Measurements from ENCODE around the gene PKP3. TPM values are rescaled to one million over a fixed set of nuclear protein-coding genes. Genes with fewer than 3 reads are reported as not detected.

Gene PKP3
- polyA plus RNA-seq, 1 donor, result 71.6 TPM

DNA sequence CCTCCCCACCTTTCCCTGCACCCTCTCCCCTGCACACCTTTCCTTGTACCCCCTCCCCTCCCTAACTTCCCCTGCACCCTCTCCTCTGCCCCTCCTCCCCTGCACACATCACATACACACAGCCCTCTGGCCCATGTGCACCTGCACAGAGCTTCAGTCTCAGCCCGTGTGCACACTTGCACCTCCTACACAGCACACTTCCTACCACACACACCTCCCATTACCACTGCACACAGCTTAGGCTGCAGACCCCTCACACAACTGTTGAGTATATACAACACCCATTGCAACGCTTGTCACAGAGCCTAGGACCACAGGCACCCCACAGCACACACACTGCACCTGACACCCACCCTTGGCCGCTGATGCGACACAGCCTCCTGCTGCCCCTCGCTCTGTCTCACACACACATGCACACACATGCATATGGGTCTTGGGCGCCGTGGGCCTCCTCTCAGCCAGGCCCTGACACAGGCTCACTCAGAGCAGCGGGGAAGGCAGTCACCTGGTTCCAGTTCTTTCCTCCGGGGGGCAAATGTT, 20.4 kb downstream of the PKP3 start:
- DNase-seq, result no peak
- Histone ChIP-seq H3K4me1 (ENCODE audit: control insufficient read depth, insufficient read depth, low read length) (peaks cover 30% of the 10 kb centered on the region), H3K27ac (ENCODE audit: low read length) (no peak overlapping the region), H3K9me3 (ENCODE audit: control insufficient read depth, low read depth, low read length) (no peaks in the 10 kb centered on the region), H3K27me3 (ENCODE audit: control insufficient read depth, insufficient read depth, low read length) (peaks cover 25% of the 10 kb centered on the region), H3K4me3 (ENCODE audit: low read length) (peak overlapping the region; percentile 13), H3K36me3 (ENCODE audit: control insufficient read depth, insufficient read depth, low read length) (peaks cover 4% of the 10 kb centered on the region)
- WGBS (ENCODE audit: insufficient coverage, low lambda C conversion rate), result no CpG with 5 or more reads among the region's 9 CpGs

GRCh38 chr11:415640-416041, 21.6 kb downstream of the PKP3 start:
- WGBS (ENCODE audit: insufficient coverage, low lambda C conversion rate), result no CpG with 5 or more reads among the region's 5 CpGs
- Histone ChIP-seq H3K4me3 (ENCODE audit: low read length) (peak overlapping the region; percentile 87), H3K9me3 (ENCODE audit: control insufficient read depth, low read depth, low read length) (peaks cover 8% of the 10 kb centered on the region), H3K36me3 (ENCODE audit: control insufficient read depth, insufficient read depth, low read length) (peaks cover 12% of the 10 kb centered on the region), H3K27me3 (ENCODE audit: control insufficient read depth, insufficient read depth, low read length) (peaks cover 29% of the 10 kb centered on the region), H3K4me1 (ENCODE audit: control insufficient read depth, insufficient read depth, low read length) (peaks cover 30% of the 10 kb centered on the region), H3K27ac (ENCODE audit: low read length) (peak overlapping the region; percentile 98)
- DNase-seq, result peak in 1 of 2 donors; percentile 47

DNA sequence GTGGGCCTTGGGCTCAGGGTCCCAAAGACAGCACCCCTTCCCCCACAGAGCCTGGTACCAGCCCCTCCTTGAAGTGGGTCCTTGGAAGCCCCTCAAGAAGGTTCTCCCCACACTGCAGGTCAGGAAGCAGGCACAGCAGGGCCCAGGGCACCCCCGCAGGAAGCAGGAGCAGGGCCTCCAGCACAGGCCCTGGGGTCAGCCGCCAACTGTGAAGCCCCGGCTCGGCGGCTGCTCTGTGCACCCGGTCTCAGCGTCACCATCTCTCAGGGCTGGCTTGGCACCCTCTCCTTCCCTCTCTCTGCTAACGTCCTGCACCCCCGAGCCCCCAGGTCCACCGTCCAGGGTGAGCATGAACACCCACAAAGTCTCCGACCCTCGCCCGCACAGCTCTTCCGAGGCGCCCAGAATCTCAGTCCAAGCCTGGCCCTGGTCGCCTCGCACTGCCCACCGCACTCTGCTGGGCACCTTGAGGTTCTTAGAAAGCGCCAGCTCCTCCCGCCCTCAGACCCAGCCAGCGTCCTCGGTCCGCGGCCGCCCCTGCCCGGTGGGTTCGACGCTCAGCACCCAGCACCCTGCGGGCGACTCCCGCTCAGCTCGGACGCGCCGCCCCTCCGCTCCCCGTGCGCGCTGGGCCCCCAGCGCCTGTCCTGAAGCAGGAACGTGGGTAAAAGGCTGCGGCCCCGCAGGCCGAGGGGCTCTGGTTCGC, 22.2 kb downstream of the PKP3 start:
- DNase-seq, result peak in 1 of 2 donors; percentile 31
- Histone ChIP-seq H3K36me3 (ENCODE audit: control insufficient read depth, insufficient read depth, low read length) (peaks cover 16% of the 10 kb centered on the region), H3K27ac (ENCODE audit: low read length) (peak overlapping the region; percentile 98), H3K4me3 (ENCODE audit: low read length) (peak overlapping the region; percentile 87), H3K4me1 (ENCODE audit: control insufficient read depth, insufficient read depth, low read length) (peaks cover 30% of the 10 kb centered on the region), H3K27me3 (ENCODE audit: control insufficient read depth, insufficient read depth, low read length) (peaks cover 29% of the 10 kb centered on the region), H3K9me3 (ENCODE audit: control insufficient read depth, low read depth, low read length) (peaks cover 12% of the 10 kb centered on the region)
- no CpG with 5 or more reads among the region's 45 CpGs for WGBS (ENCODE audit: insufficient coverage, low lambda C conversion rate)

GRCh38 chr11:416757-417621, 23.0 kb downstream of the PKP3 start:
- Histone ChIP-seq H3K4me1 (ENCODE audit: control insufficient read depth, insufficient read depth, low read length) (peaks cover 36% of the 10 kb centered on the region), H3K36me3 (ENCODE audit: control insufficient read depth, insufficient read depth, low read length) (peaks cover 16% of the 10 kb centered on the region), H3K9me3 (ENCODE audit: control insufficient read depth, low read depth, low read length) (peaks cover 16% of the 10 kb centered on the region), H3K27me3 (ENCODE audit: control insufficient read depth, insufficient read depth, low read length) (peaks cover 29% of the 10 kb centered on the region), H3K27ac (ENCODE audit: low read length) (peak overlapping the region; percentile 98), H3K4me3 (ENCODE audit: low read length) (peak overlapping the region; percentile 87)
- no CpG with 5 or more reads among the region's 97 CpGs for WGBS (ENCODE audit: insufficient coverage, low lambda C conversion rate)
- peak; percentile 75 to 89 for DNase-seq

DNA sequence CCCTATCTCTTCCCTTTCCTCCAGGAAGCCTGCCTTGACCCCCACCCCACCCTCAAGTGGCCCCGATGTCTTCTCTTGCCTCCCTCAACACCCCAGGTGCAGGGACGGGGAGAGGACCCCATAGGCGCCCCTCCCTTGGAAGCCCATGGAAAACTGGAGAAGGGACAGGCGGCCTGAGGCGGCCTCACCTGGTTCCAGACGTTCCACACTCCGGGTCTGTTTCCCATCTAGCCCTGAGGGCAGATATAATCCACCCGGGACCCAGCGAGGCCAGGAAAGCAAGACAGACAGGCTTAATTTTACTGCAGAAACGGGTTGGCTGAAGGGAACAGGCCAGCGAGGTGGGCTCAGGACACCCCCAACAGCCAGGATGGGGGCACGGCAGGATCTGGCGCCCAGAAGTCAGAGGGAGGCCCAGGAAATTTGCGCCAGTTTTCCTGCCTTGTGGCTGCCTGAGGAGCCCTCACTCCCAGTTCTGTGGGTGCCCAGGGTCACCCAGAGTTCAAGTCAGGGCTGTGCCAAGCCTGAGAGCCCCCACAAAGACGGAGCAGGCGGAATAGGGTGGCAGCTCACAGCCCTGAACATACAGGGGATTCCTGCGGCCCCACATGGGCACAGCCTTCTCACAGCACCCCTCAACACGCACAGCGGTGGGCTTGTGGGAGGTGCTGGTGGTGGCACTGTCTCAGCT, 23.8 kb downstream of the PKP3 start:
- H3K4me3 ChIP-seq (ENCODE audit: low read length), result peak overlapping the region; percentile 87
- peaks cover 41% of the 10 kb centered on the region for H3K4me1 ChIP-seq (ENCODE audit: control insufficient read depth, insufficient read depth, low read length)
- H3K36me3 ChIP-seq (ENCODE audit: control insufficient read depth, insufficient read depth, low read length), result peaks cover 16% of the 10 kb centered on the region
- no CpG with 5 or more reads among the region's 19 CpGs for WGBS (ENCODE audit: insufficient coverage, low lambda C conversion rate)
- H3K27me3 ChIP-seq (ENCODE audit: control insufficient read depth, insufficient read depth, low read length), result peaks cover 29% of the 10 kb centered on the region
- H3K9me3 ChIP-seq (ENCODE audit: control insufficient read depth, low read depth, low read length), result peaks cover 16% of the 10 kb centered on the region
- peak overlapping the region; percentile 77 for H3K27ac ChIP-seq (ENCODE audit: low read length)
- DNase-seq, result no peak

- Histone ChIP-seq H3K9me3 (ENCODE audit: control insufficient read depth, low read depth, low read length) (peaks cover 16% of the 10 kb centered on the region), H3K27me3 (ENCODE audit: control insufficient read depth, insufficient read depth, low read length) (peaks cover 29% of the 10 kb centered on the region), H3K27ac (ENCODE audit: low read length) (no peak overlapping the region), H3K36me3 (ENCODE audit: control insufficient read depth, insufficient read depth, low read length) (peaks cover 17% of the 10 kb centered on the region), H3K4me1 (ENCODE audit: control insufficient read depth, insufficient read depth, low read length) (peaks cover 41% of the 10 kb centered on the region), H3K4me3 (ENCODE audit: low read length) (no peak overlapping the region)
- DNase-seq, result no peak
- no CpG with 5 or more reads among the region's 30 CpGs for WGBS (ENCODE audit: insufficient coverage, low lambda C conversion rate)
These were observed 24.6 kb downstream of the PKP3 start for GRCh38 chr11:418343-419247.

DNA sequence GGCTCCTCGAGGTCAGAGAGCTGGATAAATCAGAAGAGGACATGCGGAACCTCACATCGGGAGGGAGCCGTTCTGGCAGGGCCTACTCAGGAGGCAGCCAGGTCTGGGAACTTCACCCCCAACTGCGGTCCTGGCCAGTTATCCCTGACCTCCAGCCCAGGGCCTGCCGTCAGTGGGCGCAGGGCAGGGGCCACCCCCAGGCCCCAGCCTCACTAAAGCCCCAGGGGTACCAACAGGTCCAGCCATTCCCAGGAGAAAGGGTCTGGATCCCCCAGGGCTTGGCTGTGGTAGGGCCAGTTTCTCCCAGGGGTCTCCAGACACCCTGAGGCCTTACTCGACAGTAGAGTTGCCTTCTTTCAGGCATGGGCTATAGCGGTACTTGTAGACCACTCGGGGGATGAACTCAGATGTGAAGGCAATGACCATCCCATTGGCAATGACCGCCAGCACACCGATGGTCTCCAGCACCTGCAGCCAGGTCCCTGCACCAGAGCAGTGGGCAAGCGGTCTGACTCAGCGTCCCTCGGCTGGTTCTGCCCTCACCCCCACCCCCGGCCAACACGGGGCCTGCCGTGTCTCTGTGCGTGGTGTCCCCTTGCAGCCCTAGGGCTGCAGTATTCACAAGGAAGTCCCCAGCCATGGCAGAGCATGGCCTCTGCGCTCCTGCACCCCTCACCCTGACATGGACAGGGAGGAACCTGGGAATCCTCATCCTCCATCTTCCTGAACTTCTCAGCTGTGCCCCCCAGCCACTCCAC, 25.4 kb downstream of the PKP3 start:
- no CpG with 5 or more reads among the region's 20 CpGs for WGBS (ENCODE audit: insufficient coverage, low lambda C conversion rate)
- DNase-seq, result no peak
- H3K4me1 ChIP-seq (ENCODE audit: control insufficient read depth, insufficient read depth, low read length), result peaks cover 35% of the 10 kb centered on the region
- no peak overlapping the region for H3K4me3 ChIP-seq (ENCODE audit: low read length)
- H3K36me3 ChIP-seq (ENCODE audit: control insufficient read depth, insufficient read depth, low read length), result peaks cover 20% of the 10 kb centered on the region
- H3K9me3 ChIP-seq (ENCODE audit: control insufficient read depth, low read depth, low read length), result peaks cover 16% of the 10 kb centered on the region
- H3K27me3 ChIP-seq (ENCODE audit: control insufficient read depth, insufficient read depth, low read length), result peaks cover 29% of the 10 kb centered on the region
- H3K27ac ChIP-seq (ENCODE audit: low read length), result no peak overlapping the region

GRCh38 chr11:420054-420910, 26.3 kb downstream of the PKP3 start:
- H3K4me3 ChIP-seq (ENCODE audit: low read length), result no peak overlapping the region
- H3K4me1 ChIP-seq (ENCODE audit: control insufficient read depth, insufficient read depth, low read length), result peaks cover 27% of the 10 kb centered on the region
- no peak for DNase-seq
- no CpG with 5 or more reads among the region's 71 CpGs for WGBS (ENCODE audit: insufficient coverage, low lambda C conversion rate)
- H3K27ac ChIP-seq (ENCODE audit: low read length), result no peak overlapping the region
- H3K9me3 ChIP-seq (ENCODE audit: control insufficient read depth, low read depth, low read length), result peaks cover 16% of the 10 kb centered on the region
- peaks cover 29% of the 10 kb centered on the region for H3K27me3 ChIP-seq (ENCODE audit: control insufficient read depth, insufficient read depth, low read length)
- H3K36me3 ChIP-seq (ENCODE audit: control insufficient read depth, insufficient read depth, low read length), result peaks cover 20% of the 10 kb centered on the region
